NOMO-1 treated with dmso at 0.1 percent for 144 hours (cell line): ENCODE measurements around the gene PRR33.

Source experiments
- DNase-seq: peaks from one replicate; lab custom pipeline; 2025; ENCODE audit not compliant: unreplicated experiment; lab: John Stamatoyannopoulos, UW

The PRR33 gene

DNA sequence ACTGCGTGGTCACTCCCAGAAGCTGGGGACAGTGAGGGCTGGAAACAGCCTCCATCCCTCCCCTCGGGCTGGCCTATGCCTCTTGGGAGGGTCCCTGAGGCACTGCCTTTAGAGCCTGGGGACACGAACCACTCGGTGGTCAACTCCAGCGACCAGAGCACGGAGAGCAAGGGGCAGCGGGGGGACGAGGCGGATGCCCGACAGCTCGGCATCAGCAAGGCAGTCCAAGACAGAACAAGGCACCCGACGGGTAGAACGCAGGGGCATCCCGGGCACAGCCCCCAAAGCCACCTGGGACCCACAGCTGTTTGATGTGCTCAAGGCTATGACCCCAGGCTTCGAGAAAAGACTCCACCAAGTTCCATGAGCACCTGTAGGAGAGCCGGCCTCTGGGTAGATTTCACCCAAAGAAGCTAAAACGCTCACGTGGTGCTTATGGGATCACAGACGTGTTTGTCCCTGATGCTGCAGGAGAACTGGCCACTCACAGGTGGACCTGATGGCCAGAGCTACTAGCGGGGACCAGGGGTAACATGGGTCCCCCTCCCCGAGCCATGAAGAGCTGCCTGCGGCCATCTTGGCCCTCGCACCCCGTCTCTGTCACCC, 39.3 kb downstream of the PRR33 start:
- no peak for DNase-seq

GRCh38 chr11:1851468-1852180, 40.1 kb downstream of the PRR33 start:
- no peak for DNase-seq

DNA sequence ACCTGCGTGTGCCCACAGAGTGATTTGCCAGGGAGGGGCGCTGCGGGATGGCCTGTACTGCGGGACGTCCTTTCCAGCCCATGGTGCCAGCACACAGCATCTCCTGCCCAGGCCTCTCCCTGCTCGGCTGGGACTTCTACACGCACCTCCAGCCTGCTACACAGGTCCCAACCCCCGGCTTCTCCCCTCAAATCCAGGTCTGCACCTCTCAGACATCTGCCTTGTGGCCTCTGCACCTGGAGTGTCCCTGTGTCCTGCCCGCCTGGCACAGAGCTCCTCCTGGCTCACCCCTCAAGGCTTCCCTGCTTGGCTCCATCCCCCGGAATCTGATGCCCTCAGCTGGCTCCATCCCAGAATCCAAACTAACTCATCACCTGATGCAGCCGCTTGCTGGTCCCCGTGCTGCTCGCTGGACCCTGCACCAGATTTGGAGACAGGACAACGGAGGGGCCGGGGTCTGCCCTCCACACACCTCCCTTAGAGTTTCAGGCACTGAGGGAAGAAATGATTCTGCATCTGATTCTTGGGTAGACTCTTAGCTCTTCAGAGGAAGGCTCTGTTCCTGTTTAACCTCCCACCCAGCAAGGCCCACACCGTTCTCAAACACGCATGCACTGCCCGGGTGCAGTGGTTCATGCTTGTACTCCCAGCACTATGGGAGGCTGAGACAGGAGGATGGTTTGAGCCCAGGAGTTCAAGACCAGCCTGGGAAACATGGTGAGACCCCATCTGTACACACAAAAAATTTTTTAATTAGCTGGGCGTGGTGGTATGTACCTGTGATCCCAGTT, 42.9 kb downstream of the PRR33 start:
- no peak for DNase-seq

- no peak for DNase-seq
Observed at GRCh38 chr11:1847926-1848639, 43.6 kb downstream of the PRR33 start.

DNA sequence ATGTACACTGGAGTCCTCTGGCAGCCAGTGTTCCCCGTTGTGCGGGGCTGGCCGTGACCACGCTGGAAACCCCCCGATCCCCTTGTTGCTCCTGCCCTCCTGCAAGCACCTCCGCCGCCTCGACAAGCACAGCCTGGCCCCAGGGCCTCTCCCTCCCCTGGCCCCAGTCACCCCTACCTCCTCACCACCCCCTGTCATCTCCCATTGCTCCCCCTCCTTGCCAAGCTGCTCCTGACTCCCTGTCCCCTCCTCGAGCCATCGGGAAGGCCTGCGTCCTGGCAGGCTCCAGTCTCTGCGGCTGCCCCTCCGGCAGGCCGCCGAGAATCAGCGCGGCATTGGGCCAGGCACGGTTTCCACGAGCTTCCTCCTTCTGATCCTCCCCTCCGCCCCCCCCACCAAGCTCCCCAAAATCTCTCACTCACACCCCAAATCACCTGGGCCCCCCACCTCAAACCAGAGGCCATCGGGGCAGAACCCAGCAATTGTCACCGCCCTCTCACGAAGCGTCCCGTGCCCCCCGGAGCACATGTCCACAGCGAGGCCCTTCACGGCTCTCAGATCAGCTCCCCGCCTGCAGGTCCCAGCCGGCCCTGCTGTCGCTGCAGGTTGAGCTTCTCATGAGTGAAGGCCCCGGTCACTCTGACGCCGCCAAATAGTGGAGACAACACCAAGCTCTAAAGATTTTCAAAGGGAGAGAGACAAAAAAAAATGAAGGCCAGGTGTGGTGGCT, 44.5 kb downstream of the PRR33 start:
- DNase-seq = no peak

- DNase-seq = no peak
Observed at GRCh38 chr11:1846453-1846932, 45.2 kb downstream of the PRR33 start.

- DNase-seq = no peak
Observed at GRCh38 chr11:1845561-1846452, 45.9 kb downstream of the PRR33 start.

DNA sequence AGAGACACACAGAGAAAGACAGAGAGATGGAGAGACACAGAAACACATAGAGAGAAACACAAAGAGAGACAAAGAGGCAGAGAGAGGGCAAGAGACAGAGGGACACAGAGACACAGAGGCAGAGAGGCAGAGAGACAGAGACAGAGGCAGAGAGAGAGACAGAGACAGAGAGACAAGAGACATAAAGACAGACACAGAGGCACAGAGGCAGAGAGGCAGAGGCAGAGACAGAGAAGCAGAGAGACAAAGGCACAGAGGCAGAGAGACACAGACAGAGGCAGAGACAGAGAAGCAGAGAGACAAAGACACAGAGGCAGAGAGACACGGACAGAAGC, 46.6 kb downstream of the PRR33 start:
- DNase-seq = no peak

- no peak for DNase-seq
Observed at GRCh38 chr11:1844221-1845094, 47.2 kb downstream of the PRR33 start.

DNA sequence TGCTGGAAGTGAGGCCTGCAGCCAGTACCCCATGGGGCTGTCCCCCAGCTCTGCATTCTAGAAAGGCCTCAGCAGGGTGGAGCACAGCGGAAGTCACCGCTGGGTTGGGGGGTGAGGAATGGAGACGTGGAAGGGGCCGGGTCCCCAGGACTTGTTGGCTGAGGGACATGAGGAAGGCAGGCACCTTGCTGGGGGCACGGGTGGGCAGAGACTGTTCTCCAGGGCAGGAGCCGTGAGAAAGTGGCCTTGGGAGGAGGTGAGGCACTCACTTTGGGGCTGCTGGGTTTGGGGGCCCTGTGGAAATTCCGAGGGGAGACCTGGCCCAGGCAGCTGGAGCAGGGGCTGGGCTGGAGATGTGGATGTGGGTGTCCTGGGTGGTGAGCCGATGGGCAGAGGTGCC, 47.9 kb downstream of the PRR33 start:
- DNase-seq = no peak

DNA sequence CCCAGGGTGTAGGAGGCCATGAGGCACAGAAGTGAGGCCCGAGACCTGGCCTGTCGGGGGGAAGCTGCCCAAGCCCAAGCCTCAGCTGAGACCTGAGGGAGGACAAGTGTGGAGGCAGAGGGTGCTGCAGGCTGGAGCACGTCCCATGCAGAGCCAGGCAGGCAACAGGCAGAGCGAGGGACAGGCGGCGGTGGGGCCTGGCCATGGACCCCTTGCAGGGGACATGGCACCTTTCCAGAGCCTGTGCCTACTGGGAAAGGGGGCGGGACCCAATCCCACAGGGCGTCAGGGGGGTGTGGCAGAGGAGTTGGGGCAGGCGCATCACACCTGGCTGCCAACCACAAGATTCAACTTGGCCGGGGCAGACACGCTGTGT, 48.6 kb downstream of the PRR33 start:
- DNase-seq = no peak

- DNase-seq = no peak
Observed at GRCh38 chr11:1842149-1843097, 49.3 kb downstream of the PRR33 start.

- DNase-seq = no peak
Observed at GRCh38 chr11:1841511-1842148, 50.1 kb downstream of the PRR33 start.

DNA sequence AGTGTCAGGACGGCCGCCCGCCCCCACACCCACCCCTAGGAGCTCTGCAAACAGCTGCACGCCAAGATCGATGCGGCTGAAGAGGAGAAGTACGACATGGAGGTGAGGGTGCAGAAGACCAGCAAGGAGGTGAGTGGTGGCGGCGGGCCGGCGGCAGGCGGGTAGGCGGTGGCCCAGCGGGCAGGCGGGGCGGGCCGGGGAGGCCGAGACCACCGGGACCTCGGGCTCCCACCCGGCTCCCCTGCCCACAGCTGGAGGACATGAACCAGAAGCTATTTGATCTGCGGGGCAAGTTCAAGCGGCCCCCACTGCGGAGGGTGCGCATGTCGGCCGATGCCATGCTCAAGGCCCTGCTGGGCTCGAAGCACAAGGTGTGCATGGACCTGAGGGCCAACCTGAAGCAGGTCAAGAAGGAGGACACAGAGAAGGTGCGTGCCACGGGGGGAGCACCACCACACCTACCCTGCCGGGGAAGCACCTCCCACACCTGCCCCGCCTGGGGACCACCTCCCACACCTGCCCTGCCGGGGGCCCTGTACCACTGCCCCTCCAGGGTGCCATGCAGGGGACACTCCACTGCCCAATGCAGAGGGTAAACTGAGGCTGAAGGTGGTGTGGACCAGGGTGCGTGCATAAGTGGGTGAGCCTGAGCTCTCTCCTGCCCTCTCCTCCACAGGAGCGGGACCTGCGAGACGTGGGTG, 50.8 kb downstream of the PRR33 start:
- no peak for DNase-seq

GRCh38 chr11:1839924-1840779, 51.5 kb downstream of the PRR33 start:
- DNase-seq = peak; percentile 77
